Left lung (tissue), 10 donors: ENCODE measurements around the gene MALSU1. TPM values are rescaled to one million over a fixed set of nuclear protein-coding genes. Genes with fewer than 3 reads are reported as not detected.

Experiments
- ATAC-seq: fragments of 200-7000 bp; cut with Tn5 transposase; one replicate; pipeline ENCODE4 v1.9.1; 2020; ENCODE audit warnings: moderate library complexity
- DNase-seq, 4 donors: peaks; one replicate each; pipeline ENCODE4 v3.0.0-alpha.2; 2013 to 2020
- H3K27ac ChIP-seq, 2 donors: fragments of 200-600 bp; sonication (generic) in 1 of 2; one replicate each; pipeline versions ENCODE4 v1.5.0 to v1.8.0; 2020 to 2021
- H3K27me3 ChIP-seq, 2 donors: fragments of 200-600 bp; sonication (generic) in 1 of 2; one replicate each; pipeline versions ENCODE4 v1.5.0 to v1.8.0; 2020 to 2021
- H3K36me3 ChIP-seq, 2 donors: fragments of 200-600 bp; sonication (generic) in 1 of 2; one replicate each; pipeline versions ENCODE4 v1.5.0 to v1.8.0; 2020 to 2021
- H3K4me1 ChIP-seq, 2 donors: fragments of 200-600 bp; one replicate each; pipeline ENCODE4 v1.8.0; 2021
- H3K4me3 ChIP-seq, 2 donors: fragments of 200-600 bp; sonication (generic) in 1 of 2; one replicate each; pipeline versions ENCODE4 v1.5.0 to v1.8.0; 2020 to 2021; ENCODE audit warnings: mild to moderate bottlenecking in 1 of 2
- H3K9me3 ChIP-seq, 2 donors: fragments of 200-600 bp; sonication (generic) in 1 of 2; one replicate each; pipeline versions ENCODE4 v1.5.0 to v1.8.0; 2020 to 2021
- intact Hi-C, 2 donors: fragments of 100-400 bp; cut with DNase I; formaldehyde crosslinking; loops; one replicate each; pipeline versions ENCODE4 v1.11.2 to v1.14.2; 2022
- polyA plus RNA-seq, 6 donors: library from polyadenylated mRNA; unstranded; fragments of 120-200 nt; gene quantifications; one replicate each; pipeline ENCODE4 v1.2.1, GENCODE V29; 2013; ENCODE audit not compliant: insufficient read length in 6 of 6
- total RNA-seq, 2 donors: library from RNA; stranded (reverse); fragmentation: NEBNext Ultra II Directional; extraction: Animal tissue kit (Norgen Biotek cat#: 25700); gene quantifications; one replicate each; pipeline ENCODE4 v1.2.1, GENCODE V29; 2021
- TF ChIP-seq, protein P1 (sequence below), 2 donors: fragments of 200-600 bp; sonication (generic) in 1 of 2; IDR thresholded peaks; one replicate each; pipeline versions ENCODE4 v1.5.0 to v1.8.0; 2021; ENCODE audit warnings: antibody characterized with exemption in 2 of 2
- donor health status: DM: no; HTN: yes; CAD: no.
- donor health status: DM: no; HTN: no; CAD: no.

MALSU1 gene
- total and polyA plus RNA-seq, 8 donors: 46.3 to 55.1 (median 48.3) TPM

DNA sequence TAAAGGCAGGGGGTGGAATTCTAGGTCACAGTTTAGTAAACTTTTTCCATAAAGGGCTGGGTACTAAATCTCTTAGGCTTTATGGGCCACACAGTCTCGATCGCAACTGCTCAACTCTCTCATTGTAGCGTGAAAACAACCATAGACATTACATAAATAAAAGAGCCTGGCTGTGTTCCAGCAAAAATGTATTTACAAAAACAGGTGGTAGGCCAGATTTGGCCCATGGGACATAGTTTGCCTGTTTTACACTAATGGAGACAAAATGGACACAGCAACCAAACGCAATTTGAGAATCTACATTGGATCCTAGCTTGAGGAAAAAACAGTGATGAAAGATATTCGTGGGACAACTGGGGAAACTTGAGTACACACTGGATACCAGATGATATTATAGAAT, 23.2 kb upstream of the MALSU1 start:
- TF ChIP-seq, protein P1, sequence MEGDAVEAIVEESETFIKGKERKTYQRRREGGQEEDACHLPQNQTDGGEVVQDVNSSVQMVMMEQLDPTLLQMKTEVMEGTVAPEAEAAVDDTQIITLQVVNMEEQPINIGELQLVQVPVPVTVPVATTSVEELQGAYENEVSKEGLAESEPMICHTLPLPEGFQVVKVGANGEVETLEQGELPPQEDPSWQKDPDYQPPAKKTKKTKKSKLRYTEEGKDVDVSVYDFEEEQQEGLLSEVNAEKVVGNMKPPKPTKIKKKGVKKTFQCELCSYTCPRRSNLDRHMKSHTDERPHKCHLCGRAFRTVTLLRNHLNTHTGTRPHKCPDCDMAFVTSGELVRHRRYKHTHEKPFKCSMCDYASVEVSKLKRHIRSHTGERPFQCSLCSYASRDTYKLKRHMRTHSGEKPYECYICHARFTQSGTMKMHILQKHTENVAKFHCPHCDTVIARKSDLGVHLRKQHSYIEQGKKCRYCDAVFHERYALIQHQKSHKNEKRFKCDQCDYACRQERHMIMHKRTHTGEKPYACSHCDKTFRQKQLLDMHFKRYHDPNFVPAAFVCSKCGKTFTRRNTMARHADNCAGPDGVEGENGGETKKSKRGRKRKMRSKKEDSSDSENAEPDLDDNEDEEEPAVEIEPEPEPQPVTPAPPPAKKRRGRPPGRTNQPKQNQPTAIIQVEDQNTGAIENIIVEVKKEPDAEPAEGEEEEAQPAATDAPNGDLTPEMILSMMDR (IDR thresholded peaks at IDR 0.05): no peak
- peaks cover 4 to 6% of the 10 kb centered on the region in 2 donors for H3K4me1 ChIP-seq
- H3K36me3 ChIP-seq: no peaks in the 10 kb centered on the region
- DNase-seq (no peak), ATAC-seq (no peak)
- H3K9me3 ChIP-seq: no peaks in the 10 kb centered on the region
- intact Hi-C loops: no loop called here
- H3K27me3 ChIP-seq: peaks cover 0 to 12% of the 10 kb centered on the region in 2 donors
- no peak overlapping the region for H3K4me3 ChIP-seq
- no peak overlapping the region for H3K27ac ChIP-seq

DNA sequence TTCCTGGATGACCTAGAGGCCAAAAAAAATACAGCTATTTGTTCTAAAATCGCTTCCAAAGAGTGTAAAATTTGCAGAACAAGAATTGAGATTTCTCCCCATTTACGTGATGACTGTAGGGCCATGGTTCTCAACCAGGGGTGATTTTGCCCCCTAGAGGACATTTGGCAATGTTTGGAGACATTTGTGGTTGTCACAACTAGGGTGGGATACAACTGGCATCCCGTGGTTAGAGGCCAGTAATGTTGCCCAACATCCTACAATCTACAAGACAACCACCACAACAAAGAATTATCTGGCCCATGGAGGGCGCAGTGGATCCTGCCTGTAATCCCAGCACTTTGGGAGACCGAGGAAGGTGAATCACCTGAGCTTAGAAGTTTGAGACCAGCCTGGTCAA, 22.8 kb upstream of the MALSU1 start:
- H3K9me3 ChIP-seq: no peaks in the 10 kb centered on the region

DNA sequence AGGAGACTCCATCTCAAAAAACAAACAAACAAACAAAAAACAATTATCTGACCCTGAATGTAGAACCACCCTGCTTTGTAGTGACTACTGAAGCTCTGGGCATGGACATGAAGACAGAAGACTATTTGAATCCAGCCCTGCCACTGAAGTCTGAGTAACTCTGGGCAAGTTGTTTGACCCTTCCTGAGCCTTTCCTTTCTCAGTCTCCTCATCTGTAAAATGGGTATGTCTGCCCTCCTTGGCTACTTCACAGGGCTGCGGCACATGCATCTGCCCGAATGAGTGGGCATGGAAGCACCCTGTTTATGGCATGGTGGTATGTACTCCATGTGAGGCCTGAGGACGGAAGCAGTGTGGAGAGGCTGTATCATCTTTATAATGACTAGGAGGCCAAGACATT, 22.2 kb upstream of the MALSU1 start:
- Histone ChIP-seq H3K4me1 (peaks cover 4 to 6% of the 10 kb centered on the region in 2 donors), H3K36me3 (no peaks in the 10 kb centered on the region), H3K27me3 (peaks cover 0 to 5% of the 10 kb centered on the region in 2 donors), H3K4me3 (no peak overlapping the region), H3K9me3 (no peaks in the 10 kb centered on the region), H3K27ac (no peak overlapping the region)
- no peak for ATAC-seq
- DNase-seq: no peak
- intact Hi-C loops: no loop called here
- TF ChIP-seq, protein P1 (IDR thresholded peaks at IDR 0.05): no peak

More for the DNA sequence above, 22.8 kb upstream of the MALSU1 start:
- H3K4me1 ChIP-seq: peaks cover 4 to 6% of the 10 kb centered on the region in 2 donors
- H3K27ac ChIP-seq: no peak overlapping the region
- DNase-seq (no peak), ATAC-seq (no peak)
- intact Hi-C loops: no loop called here
- no peaks in the 10 kb centered on the region for H3K36me3 ChIP-seq
- TF ChIP-seq, protein P1 (IDR thresholded peaks at IDR 0.05): no peak
- peaks cover 0 to 10% of the 10 kb centered on the region in 2 donors for H3K27me3 ChIP-seq
- H3K4me3 ChIP-seq: no peak overlapping the region

DNA sequence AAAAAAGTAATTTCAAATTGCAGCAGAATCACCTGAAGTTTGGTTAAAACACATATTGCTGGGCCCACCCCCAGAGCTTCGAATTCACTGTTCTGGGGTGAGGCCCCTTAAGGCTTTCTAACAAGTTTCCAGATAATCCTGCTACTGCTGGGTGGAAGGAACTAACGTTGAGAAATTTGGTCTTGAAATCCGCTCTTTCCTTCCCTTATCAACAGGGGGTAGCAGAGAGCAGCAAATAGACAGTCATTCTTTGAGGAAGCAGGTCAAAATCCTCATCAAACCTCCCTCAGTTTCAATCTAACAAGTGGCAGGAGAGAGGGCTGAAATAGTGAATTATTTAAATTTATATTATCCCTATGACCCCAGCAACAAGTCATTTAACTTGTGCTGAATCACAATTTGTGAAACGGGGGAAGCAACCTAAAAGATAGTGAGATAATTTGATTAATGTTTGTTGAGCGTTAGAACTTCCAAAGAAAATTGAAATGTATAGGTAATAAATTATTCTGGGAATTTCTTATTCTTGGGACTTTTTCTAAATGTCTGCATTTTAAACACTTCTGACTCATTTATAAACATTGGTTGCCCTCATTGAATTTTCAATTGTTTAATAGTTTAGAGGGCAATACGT, 21.7 kb upstream of the MALSU1 start:
- Histone ChIP-seq H3K4me1 (peaks cover 4 to 6% of the 10 kb centered on the region in 2 donors), H3K4me3 (no peak overlapping the region), H3K27me3 (peaks cover 0 to 4% of the 10 kb centered on the region in 2 donors), H3K27ac (no peak overlapping the region), H3K9me3 (no peaks in the 10 kb centered on the region), H3K36me3 (no peaks in the 10 kb centered on the region)
- TF ChIP-seq, protein P1 (IDR thresholded peaks at IDR 0.05): peak; percentile 59 to 70
- peak; percentile 78 for ATAC-seq
- DNase-seq: peak in 2 of 4 donors; percentile 56 to 76
- intact Hi-C loops: no loop called here

DNA sequence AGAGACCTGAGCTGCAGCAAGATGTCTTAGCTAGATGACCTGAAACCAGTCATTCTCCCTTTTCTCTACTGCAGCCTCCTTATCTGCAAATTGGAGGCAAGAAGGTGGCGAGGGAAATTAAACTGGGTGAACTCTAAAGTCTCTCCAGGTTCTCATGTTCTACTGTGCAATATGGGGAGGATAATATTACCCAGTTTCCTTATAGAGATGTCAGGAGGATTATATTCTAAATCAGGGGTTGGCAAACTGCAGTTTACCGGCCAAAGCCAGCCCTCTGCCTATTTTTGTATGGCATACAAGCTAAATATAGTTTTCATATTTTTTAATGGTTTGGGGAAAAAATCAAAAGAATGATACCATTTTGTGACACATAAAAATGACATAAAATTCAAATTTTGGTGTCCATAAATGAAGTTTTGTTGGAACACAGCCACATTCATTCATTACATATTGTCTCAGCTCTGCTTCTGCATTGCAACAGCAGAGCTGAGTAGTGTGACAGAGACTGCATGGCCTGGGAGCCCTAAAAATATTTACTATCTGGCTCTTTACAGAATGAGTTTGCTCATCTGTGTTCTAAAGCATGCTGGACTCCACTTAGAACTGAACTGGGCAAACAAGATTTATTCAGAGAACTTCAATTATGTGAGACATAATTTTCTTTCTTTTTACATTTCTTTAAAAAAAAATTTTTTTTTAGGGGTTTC, 19.2 kb upstream of the MALSU1 start:
- H3K27me3 ChIP-seq: no peaks in the 10 kb centered on the region
- intact Hi-C loops: no loop called here
- H3K4me1 ChIP-seq: no peaks in the 10 kb centered on the region
- no peaks in the 10 kb centered on the region for H3K36me3 ChIP-seq
- TF ChIP-seq, protein P1 (IDR thresholded peaks at IDR 0.05): no peak
- H3K4me3 ChIP-seq: no peak overlapping the region
- no peaks in the 10 kb centered on the region for H3K9me3 ChIP-seq
- DNase-seq (no peak), ATAC-seq (no peak)
- H3K27ac ChIP-seq: no peak overlapping the region
